ENCODE measurements around the gene CHTOP. TPM values are rescaled to one million over a fixed set of nuclear protein-coding genes. Genes with fewer than 3 reads are reported as not detected.

CHTOP gene
- total RNA-seq, 1 donor from 2014 or later, result 110 TPM

- Mint-ChIP-seq H3K4me3 (no peak overlapping the region), H3K9me3 (no peaks in the 10 kb centered on the region), H3K4me1 (peaks cover 4% of the 10 kb centered on the region), H3K36me3 (ENCODE audit: low read depth) (peaks cover 2% of the 10 kb centered on the region), H3K27ac (no peak overlapping the region), H3K27me3 (peaks cover 38% of the 10 kb centered on the region)
- no peak for DNase-seq
- intact Hi-C loops (cut with micrococcal nuclease), result no loop called here
These were observed 51.0 kb downstream of the CHTOP start for GRCh38 chr1:153684892-153685291.

GRCh38 chr1:153685544-153686340, 51.9 kb downstream of the CHTOP start:
- no peak for DNase-seq
- Mint-ChIP-seq H3K4me1 (peaks cover 2% of the 10 kb centered on the region), H3K27ac (no peak overlapping the region)

GRCh38 chr1:153687346-153688125, 53.7 kb downstream of the CHTOP start:
- peaks cover 2% of the 10 kb centered on the region for H3K4me1 Mint-ChIP-seq
- H3K27me3 Mint-ChIP-seq, result peaks cover 24% of the 10 kb centered on the region
- no peak overlapping the region for H3K27ac Mint-ChIP-seq
- intact Hi-C loops (cut with micrococcal nuclease), result no loop called here
- DNase-seq, result no peak
- H3K4me3 Mint-ChIP-seq, result no peak overlapping the region
- no peaks in the 10 kb centered on the region for H3K9me3 Mint-ChIP-seq
- H3K36me3 Mint-ChIP-seq (ENCODE audit: low read depth), result no peaks in the 10 kb centered on the region

More at GRCh38 chr1:153685544-153686340, 51.9 kb downstream of the CHTOP start:
- intact Hi-C loops (cut with micrococcal nuclease), result no loop called here
- H3K27me3 Mint-ChIP-seq, result peaks cover 33% of the 10 kb centered on the region
- H3K36me3 Mint-ChIP-seq (ENCODE audit: low read depth), result no peaks in the 10 kb centered on the region
- H3K9me3 Mint-ChIP-seq, result no peaks in the 10 kb centered on the region
- no peak overlapping the region for H3K4me3 Mint-ChIP-seq

GRCh38 chr1:153688276-153688675, 54.4 kb downstream of the CHTOP start:
- Mint-ChIP-seq H3K9me3 (no peaks in the 10 kb centered on the region), H3K27ac (no peak overlapping the region), H3K4me1 (peaks cover 2% of the 10 kb centered on the region), H3K4me3 (no peak overlapping the region), H3K27me3 (peaks cover 20% of the 10 kb centered on the region), H3K36me3 (ENCODE audit: low read depth) (no peaks in the 10 kb centered on the region)
- no peak for DNase-seq
- intact Hi-C loops (cut with micrococcal nuclease), result no loop called here

GRCh38 chr1:153688736-153689328, 55.0 kb downstream of the CHTOP start:
- Mint-ChIP-seq H3K4me1 (peaks cover 2% of the 10 kb centered on the region), H3K4me3 (no peak overlapping the region), H3K27me3 (peaks cover 17% of the 10 kb centered on the region), H3K9me3 (no peaks in the 10 kb centered on the region), H3K36me3 (ENCODE audit: low read depth) (no peaks in the 10 kb centered on the region), H3K27ac (no peak overlapping the region)
- intact Hi-C loops (cut with micrococcal nuclease), result no loop called here
- no peak for DNase-seq

- H3K4me3 Mint-ChIP-seq, result no peak overlapping the region
- H3K4me1 Mint-ChIP-seq, result peaks cover 2% of the 10 kb centered on the region
- H3K27ac Mint-ChIP-seq, result no peak overlapping the region
- H3K27me3 Mint-ChIP-seq, result peaks cover 7% of the 10 kb centered on the region
- no peaks in the 10 kb centered on the region for H3K9me3 Mint-ChIP-seq
- intact Hi-C loops (cut with micrococcal nuclease), result no loop called here
- no peaks in the 10 kb centered on the region for H3K36me3 Mint-ChIP-seq (ENCODE audit: low read depth)
- DNase-seq, result no peak
These were observed 59.6 kb downstream of the CHTOP start for GRCh38 chr1:153693466-153693865.

Other genes starting within 250 kb of the CHTOP start
- not detected in 2 replicates for gene S100A8, start 243.0 kb upstream of the CHTOP start, total RNA-seq
- not detected in 2 replicates for gene S100A7A, start 217.5 kb upstream of the CHTOP start, total RNA-seq
- not detected in 2 replicates for gene S100A7, start 173.4 kb upstream of the CHTOP start, total RNA-seq
- 166 and 174 TPM in 2 replicates for gene S100A6, start 98.1 kb upstream of the CHTOP start, total RNA-seq
- gene S100A5, start 93.1 kb upstream of the CHTOP start, total RNA-seq, result 2.3 and 2.6 TPM in 2 replicates
- 132 and 134 TPM in 2 replicates for gene S100A4, start 88.3 kb upstream of the CHTOP start, total RNA-seq
- not detected in 2 replicates for gene S100A3, start 84.8 kb upstream of the CHTOP start, total RNA-seq
- gene S100A2, start 68.2 kb upstream of the CHTOP start, total RNA-seq, result 0.40 and 1.2 TPM in 2 replicates
- gene S100A16, start 20.9 kb upstream of the CHTOP start, total RNA-seq, result not detected in 2 replicates
- gene S100A14, start 17.7 kb upstream of the CHTOP start, total RNA-seq, result not detected in 2 replicates
- gene S100A13, start 6.6 kb upstream of the CHTOP start, total RNA-seq, result 3.1 and 3.2 TPM in 2 replicates
- not detected in 2 replicates for gene S100A1, start 5.6 kb upstream of the CHTOP start, total RNA-seq
- 28.6 and 31.6 TPM in 2 replicates for gene SNAPIN, start 24.6 kb downstream of the CHTOP start, total RNA-seq
- gene ILF2, start 36.9 kb downstream of the CHTOP start, total RNA-seq, result 377 and 390 TPM in 2 replicates
- 0.05 and 0.09 TPM in 2 replicates for gene NPR1, start 44.6 kb downstream of the CHTOP start, total RNA-seq
- 63.1 and 64.8 TPM in 2 replicates for gene INTS3, start 94.0 kb downstream of the CHTOP start, total RNA-seq
- 10.0 and 10.3 TPM in 2 replicates for gene SLC27A3, start 141.3 kb downstream of the CHTOP start, total RNA-seq

Measured in activated CD4-positive, alpha-beta T cell treated with anti-CD3 and anti-CD28 coated beads, Interleukin-2, amount 10 ng/mL, durations not matched to agents 24 days and 14 days (primary cell).